ENCODE measurements around the gene HOXB1. TPM values are rescaled to one million over a fixed set of nuclear protein-coding genes. Genes with fewer than 3 reads are reported as not detected.
"Not testable (repeated sequence)": the region's sequence is repeated elsewhere in the genome, so short reads cannot be mapped to it uniquely, and the experiment has no call there.

HOXB1 gene
- total RNA-seq, 4 donors from 2014 or later: not detected

DNA sequence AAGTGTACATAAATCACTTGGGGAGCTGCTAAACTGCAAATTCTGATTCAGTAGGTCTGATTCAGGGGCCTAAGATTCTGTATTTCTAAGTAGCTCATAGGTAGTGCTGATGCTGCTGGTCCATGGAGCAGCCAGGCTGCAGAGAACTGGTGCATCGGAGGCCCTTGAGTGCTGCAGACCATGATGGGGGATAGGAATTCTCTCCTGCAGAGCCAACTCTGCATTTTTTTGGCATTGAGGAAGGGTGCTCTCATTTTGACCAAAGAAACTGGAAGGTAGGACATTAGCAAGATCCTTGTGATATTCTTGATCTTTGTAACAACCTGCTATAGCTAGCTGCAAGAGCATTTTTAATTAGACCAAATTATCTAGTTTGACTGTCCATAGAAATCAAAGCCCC is 9.4 kb upstream of the HOXB1 start:
- H3K27me3 ChIP-seq: peaks cover 4% of the 10 kb centered on the region
- DNase-seq (ENCODE audit: low spot score in 2 of 2): no peak
- H3K27ac ChIP-seq: no peak overlapping the region
- WGBS: 92% methylated on average over 1 of the region's 1 CpG
- H3K36me3 ChIP-seq: no peaks in the 10 kb centered on the region
- no peaks in the 10 kb centered on the region for H3K9me3 ChIP-seq
- H3K4me3 ChIP-seq: no peak overlapping the region
- peaks cover 38% of the 10 kb centered on the region for H3K4me1 ChIP-seq
- no peak for TF ChIP-seq POLR2AphosphoS5 (IDR thresholded peaks at IDR 0.05)
- TF ChIP-seq POLR2A (IDR thresholded peaks at IDR 0.05): no peak
- TF ChIP-seq EP300 (IDR thresholded peaks at IDR 0.05): no peak
- TF ChIP-seq, protein P1, sequence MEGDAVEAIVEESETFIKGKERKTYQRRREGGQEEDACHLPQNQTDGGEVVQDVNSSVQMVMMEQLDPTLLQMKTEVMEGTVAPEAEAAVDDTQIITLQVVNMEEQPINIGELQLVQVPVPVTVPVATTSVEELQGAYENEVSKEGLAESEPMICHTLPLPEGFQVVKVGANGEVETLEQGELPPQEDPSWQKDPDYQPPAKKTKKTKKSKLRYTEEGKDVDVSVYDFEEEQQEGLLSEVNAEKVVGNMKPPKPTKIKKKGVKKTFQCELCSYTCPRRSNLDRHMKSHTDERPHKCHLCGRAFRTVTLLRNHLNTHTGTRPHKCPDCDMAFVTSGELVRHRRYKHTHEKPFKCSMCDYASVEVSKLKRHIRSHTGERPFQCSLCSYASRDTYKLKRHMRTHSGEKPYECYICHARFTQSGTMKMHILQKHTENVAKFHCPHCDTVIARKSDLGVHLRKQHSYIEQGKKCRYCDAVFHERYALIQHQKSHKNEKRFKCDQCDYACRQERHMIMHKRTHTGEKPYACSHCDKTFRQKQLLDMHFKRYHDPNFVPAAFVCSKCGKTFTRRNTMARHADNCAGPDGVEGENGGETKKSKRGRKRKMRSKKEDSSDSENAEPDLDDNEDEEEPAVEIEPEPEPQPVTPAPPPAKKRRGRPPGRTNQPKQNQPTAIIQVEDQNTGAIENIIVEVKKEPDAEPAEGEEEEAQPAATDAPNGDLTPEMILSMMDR (IDR thresholded peaks at IDR 0.05): no peak

DNA sequence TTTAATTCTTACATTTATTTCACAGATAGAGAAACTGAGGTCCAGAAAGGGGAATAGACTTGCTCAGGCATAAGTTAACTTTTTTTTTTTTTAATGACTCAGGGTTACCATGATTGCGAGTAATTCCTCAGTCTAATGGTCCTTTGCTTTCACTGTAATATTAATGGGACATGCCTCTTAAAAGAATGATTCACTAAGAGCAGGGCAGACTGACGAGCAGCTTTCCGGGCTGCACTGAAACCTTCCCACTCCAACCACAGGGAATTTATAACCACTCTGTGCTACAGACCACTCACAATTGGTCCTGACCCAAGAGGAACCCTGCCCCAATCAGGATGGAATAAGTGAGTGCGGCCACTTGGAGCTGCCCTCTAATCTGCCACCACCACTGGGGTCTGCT is 8.4 kb upstream of the HOXB1 start:
- H3K9me3 ChIP-seq: no peaks in the 10 kb centered on the region
- TF ChIP-seq POLR2A (IDR thresholded peaks at IDR 0.05) (no peak), EP300 (IDR thresholded peaks at IDR 0.05) (no peak), POLR2AphosphoS5 (IDR thresholded peaks at IDR 0.05) (no peak)
- TF ChIP-seq, protein P1 (IDR thresholded peaks at IDR 0.05): no peak
- peaks cover 29% of the 10 kb centered on the region for H3K4me1 ChIP-seq
- WGBS: 80% methylated on average over 4 of the region's 4 CpGs
- no peak overlapping the region for H3K27ac ChIP-seq
- no peaks in the 10 kb centered on the region for H3K36me3 ChIP-seq
- no peak overlapping the region for H3K4me3 ChIP-seq
- DNase-seq (ENCODE audit: low spot score in 2 of 2): no peak
- peaks cover 4% of the 10 kb centered on the region for H3K27me3 ChIP-seq

DNA sequence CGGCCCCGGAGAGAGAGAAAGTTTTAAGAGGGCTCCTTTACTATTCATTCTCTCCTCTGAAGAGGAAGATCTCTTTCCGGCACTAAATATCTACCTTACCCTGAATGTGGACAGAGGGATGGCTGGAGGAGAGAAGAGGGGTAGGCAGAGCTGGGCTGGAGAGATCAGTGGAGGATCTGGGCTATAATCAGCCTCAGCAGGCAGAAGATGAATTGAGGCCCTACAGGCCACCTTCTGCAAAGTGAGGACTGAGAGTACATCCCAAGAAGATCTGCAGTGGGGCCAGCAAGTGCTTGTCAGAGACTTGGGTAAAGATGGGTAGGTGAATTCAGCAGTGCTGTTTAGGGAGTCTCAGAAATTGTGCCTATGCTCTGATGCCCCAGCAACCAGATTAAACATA is 6.5 kb upstream of the HOXB1 start:
- no peaks in the 10 kb centered on the region for H3K9me3 ChIP-seq
- 98% methylated on average over 3 of the region's 3 CpGs for WGBS
- H3K27ac ChIP-seq: no peak overlapping the region
- no peaks in the 10 kb centered on the region for H3K27me3 ChIP-seq
- H3K4me3 ChIP-seq: no peak overlapping the region
- no peaks in the 10 kb centered on the region for H3K36me3 ChIP-seq
- TF ChIP-seq EP300 (IDR thresholded peaks at IDR 0.05): no peak
- no peak for TF ChIP-seq POLR2AphosphoS5 (IDR thresholded peaks at IDR 0.05)
- TF ChIP-seq POLR2A (IDR thresholded peaks at IDR 0.05): no peak
- TF ChIP-seq, protein P1 (IDR thresholded peaks at IDR 0.05): no peak
- no peak for DNase-seq (ENCODE audit: low spot score in 2 of 2)
- peaks cover 19% of the 10 kb centered on the region for H3K4me1 ChIP-seq

DNA sequence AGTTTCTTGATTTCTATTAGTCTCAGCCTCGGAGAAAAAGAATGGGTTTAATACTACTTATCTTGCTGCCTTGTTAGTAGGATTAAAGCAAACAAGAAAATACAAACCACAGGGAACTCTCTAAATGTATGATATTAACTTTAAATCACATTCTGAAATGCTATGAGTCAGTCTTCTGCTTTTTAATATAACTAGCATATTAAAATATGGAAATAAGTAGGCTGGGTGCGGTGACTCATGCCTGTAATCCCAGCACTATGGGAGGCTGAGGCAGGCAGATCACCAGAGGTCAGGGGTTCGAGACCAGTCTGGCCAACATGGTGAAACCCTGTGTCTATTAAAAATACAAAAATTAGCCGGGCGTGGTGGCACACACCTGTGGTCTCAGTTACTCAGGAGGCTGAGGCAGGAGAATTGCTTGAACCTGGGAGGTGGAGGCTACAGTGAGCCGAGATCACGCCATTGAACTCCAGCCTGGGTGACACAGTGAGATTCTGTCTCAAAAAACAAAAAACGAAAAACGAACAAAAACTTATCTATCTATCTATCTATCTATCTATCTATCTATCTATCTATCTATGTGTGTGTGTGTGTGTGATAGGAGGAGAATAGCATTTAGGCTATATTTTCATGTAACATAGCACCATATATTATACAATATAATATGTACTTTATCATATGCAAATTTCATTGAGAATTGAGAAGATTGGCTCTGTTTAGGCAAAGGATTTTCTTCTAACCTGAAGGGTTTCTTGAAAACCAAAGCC is 5.2 kb upstream of the HOXB1 start:
- not testable (repeated sequence) for H3K27me3 ChIP-seq; H3K4me1 ChIP-seq; H3K4me3 ChIP-seq; DNase-seq (ENCODE audit: low spot score in 2 of 2); H3K36me3 ChIP-seq; H3K9me3 ChIP-seq; H3K27ac ChIP-seq
- WGBS: 89% methylated on average over 9 of the region's 9 CpGs

DNA sequence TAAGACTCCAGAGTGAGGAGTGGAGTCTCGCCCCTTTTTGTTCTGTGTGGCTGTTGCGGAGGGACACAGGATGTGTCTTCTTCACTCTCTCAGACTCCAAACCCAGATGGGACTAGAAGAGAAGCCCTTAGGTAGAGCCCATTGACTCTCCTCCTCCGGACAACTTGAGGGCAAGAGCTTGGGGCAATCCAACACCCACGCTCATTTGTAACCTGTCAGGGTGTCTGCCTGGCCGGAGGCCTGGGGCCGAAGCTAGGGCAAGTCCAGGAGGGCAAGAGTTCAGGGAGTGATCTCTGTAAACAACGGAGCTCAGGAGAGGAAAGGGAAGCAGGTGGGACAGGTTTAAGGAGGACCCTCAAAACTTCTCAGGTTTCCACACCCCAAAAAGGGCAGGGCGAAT is 1.4 kb upstream of the HOXB1 start:
- no peak for DNase-seq (ENCODE audit: low spot score in 2 of 2)
- Histone ChIP-seq H3K36me3 (no peaks in the 10 kb centered on the region), H3K4me3 (no peak overlapping the region), H3K4me1 (peaks cover 16% of the 10 kb centered on the region), H3K9me3 (no peaks in the 10 kb centered on the region), H3K27me3 (peaks cover 1% of the 10 kb centered on the region), H3K27ac (no peak overlapping the region)
- TF ChIP-seq POLR2AphosphoS5 (IDR thresholded peaks at IDR 0.05): no peak
- TF ChIP-seq, protein P1 (IDR thresholded peaks at IDR 0.05): no peak
- no peak for TF ChIP-seq EP300 (IDR thresholded peaks at IDR 0.05)
- TF ChIP-seq POLR2A (IDR thresholded peaks at IDR 0.05): no peak
- WGBS: 94% methylated on average over 8 of the region's 8 CpGs

Measured in suprapubic skin (tissue), 4 donors.